ENCODE results near the gene CSNK2A1.
"Not testable (repeated sequence)": the region's sequence is repeated elsewhere in the genome, so short reads cannot be mapped to it uniquely, and the experiment has no call there.

CSNK2A1 gene

GRCh38 chr20:461254-462198 is 82.1 kb downstream of the CSNK2A1 start:
- in situ Hi-C loops (cut with HindIII; ENCODE audit: low sequenced_read_pairs): no loop called here

- in situ Hi-C loops (cut with HindIII; ENCODE audit: low sequenced_read_pairs): no loop called here
These were observed 82.9 kb downstream of the CSNK2A1 start for GRCh38 chr20:460707-461106.

DNA sequence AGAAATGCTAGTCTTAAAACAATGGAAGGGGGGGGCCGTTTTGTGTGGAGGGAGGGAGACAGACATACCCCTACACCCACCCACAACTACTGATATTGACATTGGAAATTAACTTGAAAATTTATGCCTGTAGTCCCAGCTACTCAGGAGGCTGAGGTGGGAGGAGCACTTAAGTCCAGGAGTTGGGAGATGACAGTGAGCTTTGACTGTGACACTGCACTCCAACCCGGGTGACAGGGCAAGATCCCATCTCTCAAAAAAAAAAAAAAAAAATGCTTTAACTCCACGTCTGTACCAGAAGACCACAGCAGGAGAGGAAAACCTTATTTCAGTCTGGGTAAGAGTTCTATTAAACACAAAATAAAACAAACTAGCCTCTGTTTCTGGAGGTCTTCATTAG is 83.4 kb downstream of the CSNK2A1 start:
- in situ Hi-C loops (cut with HindIII; ENCODE audit: low sequenced_read_pairs): no loop called here

DNA sequence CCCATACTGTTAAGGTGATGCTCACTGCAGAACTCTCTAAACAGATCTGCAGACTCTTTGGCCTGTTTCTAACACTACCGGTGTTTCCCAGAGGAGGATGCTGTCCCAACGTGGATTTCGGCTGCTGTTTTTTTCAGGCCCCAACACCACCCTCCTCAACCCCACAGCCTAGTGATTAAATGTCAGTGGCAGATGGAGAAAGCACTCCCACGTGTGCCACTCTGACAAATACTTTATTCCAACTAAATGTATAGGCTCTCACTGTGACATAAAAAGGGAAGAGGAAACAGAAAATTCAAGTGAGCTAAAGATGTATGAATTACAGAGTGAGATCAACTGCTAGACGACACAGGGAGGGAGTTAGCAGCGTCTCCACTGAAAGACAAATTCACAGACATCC is 84.8 kb downstream of the CSNK2A1 start:
- in situ Hi-C loops (cut with HindIII; ENCODE audit: low sequenced_read_pairs): no loop called here

- in situ Hi-C loops (cut with HindIII; ENCODE audit: low sequenced_read_pairs): no loop called here
These were observed 88.6 kb downstream of the CSNK2A1 start for GRCh38 chr20:454951-455350.

DNA sequence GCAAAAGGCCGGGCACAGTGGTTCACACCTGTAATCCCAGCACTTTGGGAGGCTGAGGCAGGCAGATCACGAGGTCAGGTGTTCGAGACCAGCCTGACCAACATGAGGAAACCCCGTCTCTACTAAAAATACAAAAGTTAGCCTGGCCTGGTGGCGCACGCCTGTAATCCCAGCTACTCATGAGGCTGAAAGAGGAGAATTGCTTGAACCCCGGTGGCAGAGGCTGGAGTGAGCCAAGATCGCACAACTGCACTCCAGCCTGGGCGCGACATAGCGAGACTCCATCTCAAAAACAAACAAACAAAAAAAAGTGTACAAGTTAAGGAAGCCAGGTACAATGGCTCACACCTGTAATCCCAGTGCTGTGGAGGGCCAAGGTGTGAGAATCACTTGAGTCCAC is 91.6 kb downstream of the CSNK2A1 start:
- in situ Hi-C loops (cut with HindIII; ENCODE audit: low sequenced_read_pairs): not testable (repeated sequence)

GRCh38 chr20:445514-446336 is 97.9 kb downstream of the CSNK2A1 start:
- in situ Hi-C loops (cut with HindIII; ENCODE audit: low sequenced_read_pairs): no loop called here

DNA sequence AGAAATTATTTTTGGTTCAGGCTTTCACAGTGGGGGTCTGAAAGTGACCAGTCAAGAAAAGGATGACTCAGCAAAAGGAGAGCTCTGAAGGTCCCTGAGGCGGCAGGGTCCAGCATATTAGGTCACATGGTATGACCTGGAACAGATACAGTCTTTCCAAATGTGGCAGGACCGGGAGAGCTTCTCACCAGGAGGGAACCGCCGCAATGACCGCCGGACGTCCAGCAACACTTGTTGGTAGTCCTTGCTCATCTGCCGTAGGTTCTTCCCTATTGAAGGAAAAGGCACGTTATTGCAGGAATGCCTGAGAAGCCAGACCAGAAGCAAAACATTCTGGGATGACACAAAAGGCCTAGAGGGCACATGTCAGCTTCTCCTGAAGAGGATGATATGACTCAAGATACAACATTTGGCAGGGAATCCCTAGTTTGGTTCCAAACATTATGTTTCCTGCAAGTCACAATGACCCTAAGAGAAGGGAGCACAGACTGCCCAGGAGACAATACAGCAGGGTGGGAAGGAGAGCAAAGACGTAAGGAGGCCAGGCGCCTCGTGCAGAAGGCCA is 98.6 kb downstream of the CSNK2A1 start:
- in situ Hi-C loops (cut with HindIII; ENCODE audit: low sequenced_read_pairs): no loop called here

DNA sequence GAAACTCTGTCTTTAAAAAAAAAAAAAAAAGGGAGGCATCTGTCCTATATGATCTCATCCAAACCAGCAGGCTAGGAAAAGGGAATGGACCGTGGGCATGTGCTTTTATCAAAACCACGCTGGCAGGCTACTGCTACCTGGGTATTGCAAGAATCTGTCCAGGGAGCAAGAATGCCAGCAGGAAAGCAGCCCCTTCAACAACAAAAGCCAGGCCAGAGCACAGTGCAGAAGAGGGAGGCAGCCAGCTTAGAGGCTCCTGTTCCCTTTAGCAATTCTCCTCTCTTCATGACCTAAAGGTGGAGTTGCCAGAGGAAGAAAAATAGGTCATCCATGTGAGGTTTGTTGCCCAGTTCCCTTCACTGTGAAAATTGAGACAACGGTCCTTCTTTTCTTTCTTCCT is 99.5 kb downstream of the CSNK2A1 start:
- in situ Hi-C loops (cut with HindIII; ENCODE audit: low sequenced_read_pairs): no loop called here

DNA sequence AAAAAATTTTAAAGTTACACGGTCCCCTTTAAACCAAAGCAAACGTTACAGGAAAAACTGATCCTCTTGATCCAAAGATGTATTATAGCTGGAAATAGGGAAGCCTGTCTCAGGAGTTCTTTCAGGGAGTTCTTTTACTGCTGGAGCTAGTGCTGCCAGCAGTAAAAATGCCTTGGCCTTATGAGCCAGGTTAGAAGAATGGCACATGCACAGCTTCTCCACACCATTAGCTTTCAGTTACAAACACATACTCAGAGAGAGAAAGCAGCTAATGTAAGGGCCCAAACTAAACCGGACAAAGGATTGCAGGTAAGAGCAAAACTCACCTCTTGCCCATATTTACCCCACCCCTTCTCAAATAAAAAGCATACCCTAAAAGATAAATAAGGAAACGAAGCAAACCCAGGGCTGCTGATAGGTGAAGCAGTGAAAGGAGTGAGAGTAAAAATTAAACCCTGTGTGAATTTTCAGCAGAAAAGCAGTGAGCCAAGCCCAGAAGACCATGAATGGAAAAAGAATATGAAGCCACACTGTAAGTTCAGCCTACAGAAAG is 100.3 kb downstream of the CSNK2A1 start:
- in situ Hi-C loops (cut with HindIII; ENCODE audit: low sequenced_read_pairs): no loop called here

GRCh38 chr20:440636-441035 is 103.0 kb downstream of the CSNK2A1 start:
- in situ Hi-C loops (cut with HindIII; ENCODE audit: low sequenced_read_pairs): no loop called here

- in situ Hi-C loops (cut with HindIII; ENCODE audit: low sequenced_read_pairs): no loop called here
These were observed 103.4 kb downstream of the CSNK2A1 start for GRCh38 chr20:440148-440547.

- in situ Hi-C loops (cut with HindIII; ENCODE audit: low sequenced_read_pairs): no loop called here
These were observed 104.8 kb downstream of the CSNK2A1 start for GRCh38 chr20:438571-439469.

DNA sequence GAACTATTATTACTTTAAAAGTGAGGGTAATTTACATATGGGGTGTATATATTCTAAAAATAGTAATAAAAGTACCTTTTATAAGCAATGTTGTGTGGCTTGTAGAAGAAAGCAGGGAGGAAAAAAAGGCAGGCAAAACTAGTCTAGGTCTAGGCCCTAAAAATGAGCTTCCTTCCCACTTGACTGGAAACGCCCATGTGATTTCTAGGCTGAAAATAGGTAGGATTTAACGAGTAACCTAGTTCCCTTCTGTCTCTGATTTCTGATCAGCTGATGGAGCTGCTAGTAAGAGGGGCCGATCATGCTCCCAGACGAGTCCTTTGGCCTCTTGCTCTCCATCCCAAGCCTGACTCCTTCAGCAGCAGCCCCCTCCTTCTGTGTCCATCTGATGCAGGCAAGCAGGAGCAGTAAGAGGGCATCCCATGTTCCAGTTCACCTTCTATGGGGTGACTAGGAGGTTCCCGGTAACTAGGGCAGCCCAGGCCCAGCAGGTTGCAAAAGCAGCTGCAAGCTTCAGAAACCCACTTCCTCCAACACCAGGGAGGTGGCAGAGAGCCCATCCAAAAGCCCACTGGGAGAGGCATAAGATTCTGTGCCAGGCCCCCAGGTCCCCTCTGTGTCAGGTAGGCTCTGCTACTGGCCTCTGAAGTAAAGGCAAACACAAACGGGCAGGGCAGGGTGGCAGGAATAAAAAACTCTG is 105.7 kb downstream of the CSNK2A1 start:
- in situ Hi-C loops (cut with HindIII; ENCODE audit: low sequenced_read_pairs): no loop called here

- in situ Hi-C loops (cut with HindIII; ENCODE audit: low sequenced_read_pairs): no loop called here
These were observed 107.1 kb downstream of the CSNK2A1 start for GRCh38 chr20:436476-436875.

DNA sequence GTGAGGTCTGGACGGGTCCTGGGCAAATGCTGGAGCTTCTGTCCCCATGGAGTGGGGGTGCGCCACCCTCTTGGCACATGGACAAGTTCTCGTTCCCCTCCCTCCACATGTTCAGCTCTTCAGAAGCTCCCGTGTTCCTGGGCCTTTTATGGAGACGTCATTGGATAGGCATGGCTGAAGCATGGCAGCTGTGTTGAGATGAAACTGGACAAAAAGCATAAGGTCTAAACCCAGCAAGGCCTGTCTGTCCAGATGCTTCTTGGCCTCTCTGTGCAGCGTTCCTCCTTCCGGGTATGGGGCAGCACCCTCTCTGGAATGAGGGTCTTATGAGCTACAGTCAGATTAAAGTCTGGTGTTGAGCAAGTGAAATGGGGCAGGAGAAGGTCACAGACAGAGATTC is 108.0 kb downstream of the CSNK2A1 start:
- in situ Hi-C loops (cut with HindIII; ENCODE audit: low sequenced_read_pairs): no loop called here

DNA sequence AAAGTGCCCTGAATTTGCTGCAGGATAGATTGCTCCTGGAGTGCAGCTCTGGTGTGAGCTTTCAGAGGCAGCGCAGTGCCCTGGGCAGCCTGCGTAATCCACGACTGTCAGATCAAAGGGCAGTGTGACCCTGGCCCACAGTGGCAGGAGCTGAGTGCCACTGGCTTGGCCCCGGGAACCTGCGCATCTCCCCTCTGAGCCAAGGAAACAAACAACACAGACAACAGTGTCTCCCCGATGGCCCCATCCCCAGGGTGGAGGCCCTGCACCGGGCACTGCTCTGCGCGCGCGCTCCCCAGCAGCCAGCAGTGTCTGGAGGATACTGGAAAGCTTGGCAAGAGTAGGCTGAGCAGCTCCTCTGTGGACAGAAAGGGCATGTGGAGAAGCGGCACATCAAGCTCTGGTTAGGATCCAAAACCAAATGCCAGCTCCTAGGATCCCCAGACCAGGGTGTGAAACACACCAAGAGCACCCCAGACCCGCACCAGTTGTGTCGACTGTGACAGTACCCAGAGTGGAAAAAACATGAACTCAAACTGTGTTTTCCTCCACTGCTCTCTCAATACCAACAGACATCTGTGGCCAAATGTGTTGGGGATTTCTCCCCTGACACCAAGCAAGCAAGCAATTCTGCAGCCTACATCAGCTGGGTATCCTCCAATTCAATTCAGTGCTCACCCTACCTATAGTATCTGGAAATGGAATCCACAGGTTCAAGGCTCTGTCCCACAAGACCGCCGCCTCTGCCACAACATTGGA is 108.8 kb downstream of the CSNK2A1 start:
- in situ Hi-C loops (cut with HindIII; ENCODE audit: low sequenced_read_pairs): no loop called here

- in situ Hi-C loops (cut with HindIII; ENCODE audit: low sequenced_read_pairs): no loop called here
These were observed 109.4 kb downstream of the CSNK2A1 start for GRCh38 chr20:434221-434620.

Data from DLD1 (cell line).